Measurements from ENCODE around the gene PHF13. TPM values are rescaled to one million over a fixed set of nuclear protein-coding genes. Genes with fewer than 3 reads are reported as not detected.

The PHF13 gene
- total and polyA plus RNA-seq, 2 of the 4 experiments (the other 2 are of a cell fraction) = 7.3 to 9.8 TPM

- dilution Hi-C loops (cut with HindIII; ENCODE audit: low sequenced_read_pairs, unreplicated experiment) = no loop called here
- no peak overlapping the region for H3K56ac ChIP-seq (ENCODE audit: extremely low read depth, insufficient read depth, low read length)
These were observed 17.2 kb upstream of the PHF13 start for GRCh38 chr1:6596351-6596750.

More at GRCh38 chr1:6596351-6596750, 17.2 kb upstream of the PHF13 start:
- Histone ChIP-seq H3K4ac (ENCODE audit: low read depth, low read length) (no peak overlapping the region), H4K5ac (ENCODE audit: low read depth, low read length) (no peak overlapping the region), H2BK15ac (ENCODE audit: low read depth, low read length) (no peak overlapping the region), H3K9ac (ENCODE audit: low read depth, low read length) (no peak overlapping the region), H3K9me3 (ENCODE audit: control insufficient read depth, insufficient read depth, low read length) (no peaks in the 10 kb centered on the region), H2BK5ac (ENCODE audit: low read depth, low read length, poor library complexity, severe bottlenecking) (no peak overlapping the region), H2AFZ (replicated peaks; ENCODE audit: low read length, poor library complexity) (no peak overlapping the region), H2AK5ac (ENCODE audit: low read depth, low read length) (no peak overlapping the region), H2BK20ac (ENCODE audit: low read depth, low read length) (no peak overlapping the region), H4K91ac (ENCODE audit: insufficient read depth, low read depth, low read length) (no peak overlapping the region), H2AK9ac (replicated peaks; ENCODE audit: low read depth, low read length, poor library complexity) (no peak overlapping the region), H3K4me1 (ENCODE audit: control insufficient read depth, insufficient read depth, low read length) (peaks cover 4% of the 10 kb centered on the region), H3K14ac (replicated peaks; ENCODE audit: low read depth, low read length) (no peak overlapping the region), H3K27ac (ENCODE audit: insufficient read depth, low read length) (no peak overlapping the region), H3K79me1 (ENCODE audit: low read depth in 1 of 2, low read length in 2 of 2) (peaks cover 13 to 82% of the 10 kb centered on the region in 2 experiments), H4K20me1 (ENCODE audit: insufficient read depth, low read length) (peaks cover 91% of the 10 kb centered on the region), H3K4me3 (ENCODE audit: insufficient read depth, low read depth, low read length) (no peak overlapping the region), H3K27me3 (ENCODE audit: control insufficient read depth, insufficient read depth, low read length) (no peaks in the 10 kb centered on the region), H2BK120ac (ENCODE audit: low read depth, low read length) (no peak overlapping the region), H4K8ac (ENCODE audit: low read depth in 2 of 2, low read length in 2 of 2) (no peak overlapping the region), H3K18ac (ENCODE audit: low read depth, low read length) (no peak overlapping the region), H3K9me1 (ENCODE audit: insufficient read depth, low read length) (peaks cover 10% of the 10 kb centered on the region), H3K23ac (ENCODE audit: low read depth, low read length) (no peak overlapping the region), H3K4me2 (ENCODE audit: low read depth, low read length) (no peak overlapping the region), H3K36me3 (ENCODE audit: control insufficient read depth, insufficient read depth, low read length) (peaks cover 70% of the 10 kb centered on the region)
- intact Hi-C loops (cut with micrococcal nuclease) (no loop called here), in situ Hi-C loops (cut with MboI; ENCODE audit: low sequenced_read_pairs) (no loop called here)
- DNase-seq (no peak), ATAC-seq (ENCODE audit: low read depth) (no peak)
- ChIA-PET POLR2A (ENCODE audit: unreplicated experiment) (no interaction called here), CTCF (no interaction called here)
- 0% methylated on average over 1 of the region's 7 CpGs; no CpG with 5 or more reads in 1 of the 2 experiments for WGBS, 2 experiments (ENCODE audit: extremely low coverage in 2 of 2, insufficient read length in 1 of 2)
- BruUV-seq (replicated peaks) = no TSS peak
- no peak for TF ChIP-seq SMC3 (IDR thresholded peaks at IDR 0.05; ENCODE audit: low read depth, low read length)
- no peak for TF ChIP-seq POLR2A (IDR thresholded peaks at IDR 0.05; ENCODE audit: low read depth, low read length)
- TF ChIP-seq ELK1 (IDR thresholded peaks at IDR 0.05; ENCODE audit: borderline replicate concordance, low read depth, low read length) = no peak
- no peak for TF ChIP-seq RAD21 (IDR thresholded peaks at IDR 0.05; ENCODE audit: low read length)
